ENCODE results near the gene COA1. TPM values are rescaled to one million over a fixed set of nuclear protein-coding genes. Genes with fewer than 3 reads are reported as not detected.

The COA1 gene
- total and polyA plus RNA-seq, 2 donors (not counting 1 experiment from before 2014, with no cell fraction given) = 28.7 to 72.7 TPM

GRCh38 chr7:43616977-43617376 lies 112.3 kb downstream of the COA1 start:
- WGBS (ENCODE audit: insufficient coverage) = 100% methylated on average over 1 of the region's 4 CpGs
- Histone ChIP-seq H3K27me3 (replicated peaks in 1 of 4; ENCODE audit: control extremely low read depth in 1 of 4, control insufficient read depth in 3 of 4, insufficient read depth in 4 of 4, low read length in 3 of 4) (no peaks in the 10 kb centered on the region), H3K79me2 (ENCODE audit: control insufficient read depth, insufficient read depth, low read length) (peaks cover 97% of the 10 kb centered on the region), H3K4me2 (replicated peaks; ENCODE audit: low read depth, low read length, poor library complexity, severe bottlenecking) (no peak overlapping the region), H3K36me3 (replicated peaks in 1 of 2; ENCODE audit: control extremely low read depth in 1 of 2, control insufficient read depth in 1 of 2, extremely low read depth in 1 of 2, insufficient read depth in 2 of 2, low read length in 1 of 2) (peaks cover 7 to 82% of the 10 kb centered on the region in 2 experiments), H3K4me3 (ENCODE audit: control extremely low read depth in 1 of 5, extremely low read depth in 1 of 5, insufficient read depth in 1 of 5, low read depth in 2 of 5, low read length in 4 of 5) (no peak overlapping the region), H3K9ac (ENCODE audit: low read length) (no peak overlapping the region), H3K4me1 (ENCODE audit: control insufficient read depth in 2 of 2, insufficient read depth in 2 of 2, low read length in 2 of 2) (peaks cover 68 to 69% of the 10 kb centered on the region in 2 donors), H2AFZ (ENCODE audit: insufficient read depth, low read depth, low read length, poor library complexity, severe bottlenecking) (no peak overlapping the region), H3K27ac (ENCODE audit: low read length in 2 of 2) (peak overlapping the region in 1 of 2 donors; percentile 56), H4K20me1 (ENCODE audit: control insufficient read depth, insufficient read depth, low read length, poor library complexity, severe bottlenecking) (peaks cover 51% of the 10 kb centered on the region), H3K9me3 (ENCODE audit: control extremely low read depth in 1 of 3, control insufficient read depth in 2 of 3, insufficient read depth in 1 of 3, low read length in 2 of 3) (no peaks in the 10 kb centered on the region)
- Mint-ChIP-seq H3K27ac (no peak overlapping the region), H3K4me3 (no peak overlapping the region), H3K9me3 (ENCODE audit: insufficient read depth) (no peaks in the 10 kb centered on the region), H3K27me3 (no peaks in the 10 kb centered on the region), H3K4me1 (peaks cover 39% of the 10 kb centered on the region)
- ATAC-seq (ENCODE audit: low read depth) (no peak), DNase-seq (no peak)
- CTCF ChIA-PET = interaction anchor here (1.3 to 3.8 kb wide), 3 partner anchors 9 to 83 kb away, joined by 3 to 24 read pairs (median 9); partner anchors contain the start of gene STK17A
- TF ChIP-seq, protein P1, sequence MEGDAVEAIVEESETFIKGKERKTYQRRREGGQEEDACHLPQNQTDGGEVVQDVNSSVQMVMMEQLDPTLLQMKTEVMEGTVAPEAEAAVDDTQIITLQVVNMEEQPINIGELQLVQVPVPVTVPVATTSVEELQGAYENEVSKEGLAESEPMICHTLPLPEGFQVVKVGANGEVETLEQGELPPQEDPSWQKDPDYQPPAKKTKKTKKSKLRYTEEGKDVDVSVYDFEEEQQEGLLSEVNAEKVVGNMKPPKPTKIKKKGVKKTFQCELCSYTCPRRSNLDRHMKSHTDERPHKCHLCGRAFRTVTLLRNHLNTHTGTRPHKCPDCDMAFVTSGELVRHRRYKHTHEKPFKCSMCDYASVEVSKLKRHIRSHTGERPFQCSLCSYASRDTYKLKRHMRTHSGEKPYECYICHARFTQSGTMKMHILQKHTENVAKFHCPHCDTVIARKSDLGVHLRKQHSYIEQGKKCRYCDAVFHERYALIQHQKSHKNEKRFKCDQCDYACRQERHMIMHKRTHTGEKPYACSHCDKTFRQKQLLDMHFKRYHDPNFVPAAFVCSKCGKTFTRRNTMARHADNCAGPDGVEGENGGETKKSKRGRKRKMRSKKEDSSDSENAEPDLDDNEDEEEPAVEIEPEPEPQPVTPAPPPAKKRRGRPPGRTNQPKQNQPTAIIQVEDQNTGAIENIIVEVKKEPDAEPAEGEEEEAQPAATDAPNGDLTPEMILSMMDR (IDR thresholded peaks at IDR 0.05) = no peak
- TF ChIP-seq EZH2 (IDR thresholded peaks at IDR 0.05; ENCODE audit: borderline replicate concordance, insufficient read depth, low read depth, low read length, poor library complexity, severe bottlenecking) = no peak
- POLR2A ChIA-PET = no interaction called here
- intact Hi-C loops (cut with micrococcal nuclease) = no loop called here

DNA sequence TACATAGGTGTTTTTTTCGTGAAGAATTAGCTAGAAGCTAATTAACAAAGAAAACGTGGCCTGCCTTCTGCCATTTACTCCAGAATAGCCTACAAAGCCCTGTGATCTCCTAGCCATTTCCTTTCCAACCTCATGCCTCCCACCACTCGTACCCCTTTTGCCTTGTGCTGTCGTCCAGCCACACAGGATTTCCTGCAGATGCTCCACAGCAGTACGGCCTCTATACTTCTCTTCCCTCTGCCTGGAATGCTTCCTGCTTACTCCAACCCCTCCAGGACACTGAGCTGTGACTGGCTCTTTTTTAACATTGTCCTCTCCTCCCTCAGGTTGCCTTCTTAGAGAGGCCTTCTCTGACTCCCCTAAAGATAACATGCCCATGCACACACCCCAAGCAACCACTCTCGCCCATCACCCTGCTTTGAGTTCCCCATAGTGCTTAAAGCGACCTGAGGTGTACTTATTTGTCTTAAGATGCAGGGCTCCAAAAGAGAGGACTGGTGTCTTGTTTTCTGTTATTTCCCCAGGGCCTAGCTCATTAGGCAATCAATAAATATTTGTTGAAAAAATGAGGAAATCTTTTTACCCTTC lies 113.7 kb downstream of the COA1 start:
- intact Hi-C loops (cut with micrococcal nuclease) = no loop called here
- ChIA-PET POLR2A (no interaction called here), CTCF (interaction anchor here (0.6 to 1.9 kb wide), 7 partner anchors 10 to 85 kb away, joined by 3 to 6 read pairs (median 3); partner anchors contain the start of gene STK17A)
- Mint-ChIP-seq H3K4me3 (no peak overlapping the region), H3K9me3 (ENCODE audit: insufficient read depth) (no peaks in the 10 kb centered on the region), H3K27me3 (no peaks in the 10 kb centered on the region), H3K27ac (peak overlapping the region; percentile 69), H3K4me1 (peaks cover 36% of the 10 kb centered on the region)
- H4K20me1 ChIP-seq (ENCODE audit: control insufficient read depth, insufficient read depth, low read length, poor library complexity, severe bottlenecking) = peaks cover 58% of the 10 kb centered on the region
- TF ChIP-seq, protein P1 (IDR thresholded peaks at IDR 0.05) = no peak
- no peak for TF ChIP-seq EZH2 (IDR thresholded peaks at IDR 0.05; ENCODE audit: borderline replicate concordance, insufficient read depth, low read depth, low read length, poor library complexity, severe bottlenecking)
- H3K27me3 ChIP-seq (replicated peaks in 1 of 4; ENCODE audit: control extremely low read depth in 1 of 4, control insufficient read depth in 3 of 4, insufficient read depth in 4 of 4, low read length in 3 of 4) = no peaks in the 10 kb centered on the region
- DNase-seq (no peak), ATAC-seq (ENCODE audit: low read depth) (no peak)
- no peak overlapping the region for H3K4me2 ChIP-seq (replicated peaks; ENCODE audit: low read depth, low read length, poor library complexity, severe bottlenecking)
- H3K27ac ChIP-seq (ENCODE audit: low read length in 2 of 2) = peak overlapping the region in 1 of 2 donors; percentile 75
- no peak overlapping the region for H2AFZ ChIP-seq (ENCODE audit: insufficient read depth, low read depth, low read length, poor library complexity, severe bottlenecking)
- H3K79me2 ChIP-seq (ENCODE audit: control insufficient read depth, insufficient read depth, low read length) = peaks cover 98% of the 10 kb centered on the region
- H3K4me1 ChIP-seq (ENCODE audit: control insufficient read depth in 2 of 2, insufficient read depth in 2 of 2, low read length in 2 of 2) = peaks cover 62 to 64% of the 10 kb centered on the region in 2 donors
- no peak overlapping the region for H3K4me3 ChIP-seq (ENCODE audit: control extremely low read depth in 1 of 5, extremely low read depth in 1 of 5, insufficient read depth in 1 of 5, low read depth in 2 of 5, low read length in 4 of 5)
- H3K9ac ChIP-seq (ENCODE audit: low read length) = no peak overlapping the region
- H3K36me3 ChIP-seq (replicated peaks in 1 of 2; ENCODE audit: control extremely low read depth in 1 of 2, control insufficient read depth in 1 of 2, extremely low read depth in 1 of 2, insufficient read depth in 2 of 2, low read length in 1 of 2) = peaks cover 11 to 80% of the 10 kb centered on the region in 2 experiments
- 68% methylated on average over 3 of the region's 7 CpGs for WGBS (ENCODE audit: insufficient coverage)
- H3K9me3 ChIP-seq (ENCODE audit: control extremely low read depth in 1 of 3, control insufficient read depth in 2 of 3, insufficient read depth in 1 of 3, low read length in 2 of 3) = no peaks in the 10 kb centered on the region
